ENCODE data around the gene DCAF17.

DCAF17 gene

GRCh38 chr2:171390941-171391516 lies 43.0 kb upstream of the DCAF17 start (continued):
- no peak for TF ChIP-seq ZNF23 (tag by site-specific recombination; IDR thresholded peaks at IDR 0.05; ENCODE audit: borderline replicate concordance)
- TF ChIP-seq ZNF366 (tag by site-specific recombination; conservative IDR thresholded peaks at IDR 0.05) = peak; percentile 42; the same call in 1 of the 2 replicates
- 0 out of 2 replicates have a peak, but pooled peaks have one; percentile 42 for TF ChIP-seq INSM2 (tag by site-specific recombination; IDR thresholded peaks at IDR 0.05)
- peak; percentile 43; the same call in 1 of the 2 replicates for TF ChIP-seq OSR2 (tag by site-specific recombination; IDR thresholded peaks at IDR 0.05)
- no peak for TF ChIP-seq ZBTB7A (tag by site-specific recombination; IDR thresholded peaks at IDR 0.05; ENCODE audit: low read depth)
- peak; percentile 39; the same call in 1 of the 2 replicates for TF ChIP-seq FEZF1 (tag by site-specific recombination; IDR thresholded peaks at IDR 0.05)
- no peak for TF ChIP-seq ZNF658 (tag by site-specific recombination; IDR thresholded peaks at IDR 0.05)
- 0 out of 2 replicates have a peak, but pooled peaks have one; percentile 18 for TF ChIP-seq ZNF184 (tag by site-specific recombination; IDR thresholded peaks at IDR 0.05)
- no peak for TF ChIP-seq ZNF621 (tag by site-specific recombination; IDR thresholded peaks at IDR 0.05)
- no peak for TF ChIP-seq ZNF510 (tag by site-specific recombination; IDR thresholded peaks at IDR 0.05; ENCODE audit: insufficient replicate concordance)
- peak; percentile 34; the same call in 1 of the 2 replicates for TF ChIP-seq ZNF629 (tag by site-specific recombination; IDR thresholded peaks at IDR 0.05)
- TF ChIP-seq ZNF24 (tag by site-specific recombination; IDR thresholded peaks at IDR 0.05) = 0 out of 2 replicates have a peak, but pooled peaks have one; percentile 11
- no peak for TF ChIP-seq ZNF280D (tag by site-specific recombination; IDR thresholded peaks at IDR 0.05)
- no peak for TF ChIP-seq TSHZ1 (tag by site-specific recombination; IDR thresholded peaks at IDR 0.05; ENCODE audit: borderline replicate concordance)
- no peak for TF ChIP-seq ZBTB11 (tag by site-specific recombination; conservative IDR thresholded peaks at IDR 0.05; ENCODE audit: low read depth)
- no peak for TF ChIP-seq ZNF623 (tag by site-specific recombination; IDR thresholded peaks at IDR 0.05)
- peak; percentile 84 for TF ChIP-seq PRDM6 (tag by site-specific recombination; IDR thresholded peaks at IDR 0.05)

Measured in HEK293 (cell line).